ENCODE results near the gene HIP1R. TPM values are rescaled to one million over a fixed set of nuclear protein-coding genes. Genes with fewer than 3 reads are reported as not detected.

The HIP1R gene
- total RNA-seq, 1 donor from 2014 or later, result 30.2 TPM

DNA sequence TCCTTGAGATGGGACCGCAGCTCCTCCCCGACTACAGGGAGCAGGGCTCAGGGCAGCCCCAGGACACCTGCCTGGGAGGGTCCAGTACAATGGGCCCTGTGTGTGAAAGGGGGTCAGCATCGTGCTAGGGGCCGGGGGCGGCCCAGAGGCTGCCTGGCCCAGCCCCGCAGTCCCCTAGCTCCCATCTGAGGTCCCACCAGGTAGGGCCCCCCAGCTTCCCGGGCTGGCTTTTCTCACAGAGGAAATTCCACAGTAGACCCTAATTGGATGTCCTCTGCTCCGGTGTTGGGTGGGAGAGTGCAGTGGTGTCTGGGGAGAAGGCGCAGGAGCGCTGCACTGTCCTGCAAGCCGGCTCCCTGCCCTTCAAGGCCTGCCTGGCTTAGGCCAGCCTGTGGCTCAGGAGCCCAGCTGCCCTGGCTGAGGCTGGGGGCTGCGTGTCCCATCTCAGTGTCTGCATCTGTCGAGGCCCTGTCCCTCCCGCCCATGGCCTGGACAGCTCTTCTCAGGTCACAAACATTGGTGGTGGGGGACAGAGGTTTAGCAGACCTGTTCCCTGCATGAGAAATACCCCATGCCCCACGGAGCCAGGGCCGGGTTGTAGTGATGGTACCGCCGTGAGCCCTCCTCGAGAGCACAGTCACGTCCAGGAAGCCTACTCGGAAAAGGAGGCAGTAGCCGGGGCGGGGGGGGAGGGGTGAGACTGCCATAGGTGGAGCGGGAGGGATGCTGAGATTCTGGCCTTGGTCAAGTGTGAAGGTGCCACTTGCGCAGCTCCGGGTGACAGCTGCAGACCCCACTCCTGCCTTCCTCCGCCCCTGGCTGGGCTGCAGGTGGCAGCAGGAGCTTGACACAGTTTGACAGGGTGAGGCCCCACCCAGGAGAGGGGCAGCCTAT, 11.6 kb downstream of the HIP1R start:
- DNase-seq (ENCODE audit: low spot score), result no peak

DNA sequence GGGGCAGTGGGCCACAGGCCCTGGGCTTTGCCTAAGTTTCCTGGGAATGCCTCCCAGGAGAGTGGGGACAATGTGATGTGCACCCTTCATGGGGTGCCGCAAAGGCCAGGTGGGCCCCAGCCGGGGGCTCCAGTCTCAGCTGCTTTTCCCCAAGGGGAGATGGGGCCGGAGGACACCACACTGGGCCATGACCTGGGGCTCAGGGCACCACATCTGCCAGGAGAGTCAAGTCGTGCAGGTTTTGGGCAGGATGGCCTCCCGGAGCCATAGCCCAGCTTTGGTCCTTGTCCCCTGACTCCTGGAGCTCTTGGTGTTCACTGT, 12.2 kb downstream of the HIP1R start:
- DNase-seq (ENCODE audit: low spot score), result no peak

DNA sequence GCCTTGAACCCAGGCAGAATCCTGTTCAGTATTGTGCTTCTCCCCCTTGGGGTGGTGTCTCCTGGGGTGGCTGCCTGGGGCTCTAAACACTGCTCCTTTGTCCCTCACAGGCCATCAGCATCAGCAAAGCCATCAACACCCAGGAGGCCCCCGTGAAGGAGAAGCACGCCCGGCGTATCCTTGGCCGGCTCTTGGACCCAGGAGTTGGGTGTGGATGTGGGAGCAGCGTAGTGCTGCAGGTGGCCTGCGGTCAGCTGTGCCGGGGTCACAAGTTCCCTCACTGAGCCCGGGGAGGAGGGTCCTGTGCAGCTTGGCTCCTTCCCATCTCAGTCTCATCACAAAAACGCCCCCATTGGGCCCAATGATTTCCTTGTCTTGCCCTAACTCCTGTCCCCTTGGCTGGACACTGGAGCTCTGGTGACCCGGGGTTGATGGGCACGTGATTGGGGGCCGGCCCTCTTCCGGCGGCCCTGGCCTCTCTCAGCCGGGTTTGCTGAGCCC, 12.7 kb downstream of the HIP1R start:
- DNase-seq (ENCODE audit: low spot score), result no peak

DNA sequence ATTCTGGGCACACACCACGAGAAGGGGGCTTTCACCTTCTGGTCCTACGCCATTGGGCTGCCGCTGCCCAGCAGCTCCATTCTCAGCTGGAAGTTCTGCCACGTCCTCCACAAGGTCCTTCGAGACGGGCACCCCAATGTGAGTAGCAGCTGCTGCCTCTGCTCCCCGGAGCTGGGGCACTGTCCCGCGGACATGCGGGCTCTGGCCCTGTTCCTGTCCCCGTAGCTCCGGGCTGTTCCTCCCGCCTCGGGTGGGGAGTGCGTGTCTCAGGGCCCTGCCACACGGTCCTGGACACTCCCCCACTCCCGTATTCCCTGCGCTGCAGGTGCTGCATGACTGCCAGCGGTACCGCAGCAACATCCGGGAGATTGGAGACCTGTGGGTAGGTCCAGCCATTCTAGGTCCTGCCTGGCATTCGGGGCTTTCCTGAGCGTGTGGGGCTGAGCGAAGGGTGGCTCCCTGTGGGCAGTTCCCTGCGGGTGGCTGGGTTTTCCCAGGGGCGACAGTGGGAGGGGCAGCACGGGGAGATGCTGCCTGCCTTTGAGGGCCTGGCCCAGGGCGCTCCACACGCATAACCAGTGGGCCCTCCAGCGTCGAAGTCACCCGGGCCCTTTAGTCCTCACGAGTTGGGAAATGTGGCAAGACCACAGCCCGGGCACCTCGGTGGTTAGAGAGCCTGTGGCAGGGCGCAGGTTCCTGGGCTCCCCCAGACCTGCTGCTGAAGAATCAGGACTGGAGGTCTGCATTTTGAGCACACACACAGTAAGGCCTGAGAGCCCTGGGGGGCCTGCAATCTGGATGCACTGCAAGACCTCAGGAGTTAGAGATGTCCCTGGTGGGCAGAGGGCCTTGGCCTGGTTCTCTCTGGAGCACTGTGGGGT, 13.5 kb downstream of the HIP1R start:
- no peak for DNase-seq (ENCODE audit: low spot score)

DNA sequence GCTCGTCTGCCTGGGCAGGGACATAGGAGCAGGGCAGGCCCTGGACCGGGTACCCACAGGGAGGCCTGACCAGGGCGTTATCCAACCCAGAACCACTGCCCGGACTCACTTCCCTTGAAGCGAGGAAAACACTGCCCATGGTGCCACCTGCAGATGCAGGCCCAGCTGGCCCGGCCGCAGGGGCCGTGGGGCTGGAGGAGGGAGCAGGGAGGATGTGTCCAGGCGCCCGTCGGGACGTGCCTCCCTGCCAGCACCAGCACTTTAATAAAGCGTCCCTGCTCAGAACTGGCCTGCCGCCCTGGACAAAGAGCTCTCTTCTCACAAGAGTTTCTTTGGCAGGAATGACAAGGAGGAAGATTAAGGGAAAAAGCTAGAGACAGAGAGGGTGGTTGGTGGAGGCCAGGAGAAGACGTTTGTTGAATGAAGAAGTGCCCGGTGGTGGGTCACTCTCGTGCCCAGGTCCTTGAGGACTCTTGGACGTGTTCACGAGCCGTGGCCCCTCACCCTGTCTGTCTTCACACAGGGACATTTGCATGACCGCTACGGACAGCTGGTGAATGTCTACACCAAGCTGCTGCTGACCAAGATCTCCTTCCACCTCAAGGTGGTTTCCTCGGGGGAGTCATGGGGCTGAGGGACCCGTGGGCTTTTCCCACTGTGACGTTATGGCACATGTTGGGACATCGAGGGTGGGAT, 14.2 kb downstream of the HIP1R start:
- no peak for DNase-seq (ENCODE audit: low spot score)

DNA sequence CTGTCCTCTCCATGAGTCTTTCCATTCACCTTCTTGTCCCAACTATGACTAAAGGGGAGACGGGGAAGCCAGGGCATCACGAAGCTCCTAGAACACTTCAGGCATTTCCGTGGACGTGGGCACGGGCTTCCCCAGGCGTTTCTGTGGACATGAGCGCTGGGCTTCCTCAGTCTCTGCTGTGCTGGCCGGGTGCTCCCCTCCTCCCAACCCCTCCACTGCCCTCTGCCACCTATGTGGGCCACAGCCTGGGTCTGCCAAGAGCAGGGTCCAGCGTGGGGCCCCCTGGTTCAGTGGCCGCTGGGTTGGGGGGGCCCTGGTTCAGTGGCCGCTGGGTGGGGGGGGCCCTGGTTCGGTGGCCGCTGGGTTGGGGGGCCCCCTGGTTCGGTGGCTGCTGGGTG, 14.8 kb downstream of the HIP1R start:
- no peak for DNase-seq (ENCODE audit: low spot score)

DNA sequence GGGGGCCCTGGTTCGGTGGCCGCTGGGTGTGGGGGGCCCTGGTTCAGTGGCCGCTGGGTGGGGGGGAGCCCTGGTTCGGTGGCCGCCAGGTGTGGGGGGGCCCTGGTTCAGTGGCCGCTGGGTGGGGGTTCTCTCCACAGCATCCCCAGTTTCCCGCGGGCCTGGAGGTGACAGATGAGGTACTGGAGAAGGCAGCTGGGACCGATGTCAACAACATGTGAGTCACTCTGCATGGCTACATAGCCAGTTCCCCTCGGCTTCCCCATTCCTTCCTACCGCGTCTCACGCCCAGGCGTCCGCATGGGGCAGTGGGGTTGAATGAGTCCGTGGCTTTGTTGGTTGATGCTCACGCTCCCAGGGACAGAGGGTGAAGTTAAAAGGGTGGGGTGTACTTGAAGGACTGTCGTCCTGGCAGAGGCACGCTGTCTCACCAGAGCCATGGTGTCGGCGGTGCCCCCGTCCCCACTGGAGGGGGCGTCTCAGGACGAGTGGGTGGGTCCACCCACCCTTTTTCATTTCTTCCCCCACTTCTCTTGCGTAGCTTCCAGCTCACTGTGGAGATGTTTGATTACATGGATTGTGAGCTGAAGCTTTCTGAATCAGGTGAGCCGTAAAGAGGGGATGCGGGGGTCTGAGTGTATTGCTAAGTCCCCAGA, 15.6 kb downstream of the HIP1R start:
- no peak for DNase-seq (ENCODE audit: low spot score)

DNA sequence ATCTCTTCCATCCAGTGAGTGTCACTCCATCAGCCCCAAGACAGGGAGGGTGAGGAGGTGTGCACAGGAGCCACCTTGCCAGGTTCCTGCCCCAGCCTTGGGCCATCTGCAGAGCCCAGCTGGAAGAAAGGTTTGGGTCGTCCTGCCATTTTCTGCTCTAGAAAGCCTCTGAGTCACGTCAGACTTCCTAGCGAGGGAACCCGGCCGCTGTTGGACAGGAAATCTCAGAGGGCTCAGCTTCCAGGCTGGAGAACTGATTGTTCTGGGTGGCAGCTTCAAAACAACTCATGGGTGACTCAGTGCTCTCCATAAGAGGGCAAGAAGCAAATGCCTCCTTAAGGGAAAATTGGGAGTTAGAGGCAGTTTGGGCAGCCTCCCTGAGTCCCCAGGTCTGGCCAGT, 16.6 kb downstream of the HIP1R start:
- no peak for DNase-seq (ENCODE audit: low spot score)

DNA sequence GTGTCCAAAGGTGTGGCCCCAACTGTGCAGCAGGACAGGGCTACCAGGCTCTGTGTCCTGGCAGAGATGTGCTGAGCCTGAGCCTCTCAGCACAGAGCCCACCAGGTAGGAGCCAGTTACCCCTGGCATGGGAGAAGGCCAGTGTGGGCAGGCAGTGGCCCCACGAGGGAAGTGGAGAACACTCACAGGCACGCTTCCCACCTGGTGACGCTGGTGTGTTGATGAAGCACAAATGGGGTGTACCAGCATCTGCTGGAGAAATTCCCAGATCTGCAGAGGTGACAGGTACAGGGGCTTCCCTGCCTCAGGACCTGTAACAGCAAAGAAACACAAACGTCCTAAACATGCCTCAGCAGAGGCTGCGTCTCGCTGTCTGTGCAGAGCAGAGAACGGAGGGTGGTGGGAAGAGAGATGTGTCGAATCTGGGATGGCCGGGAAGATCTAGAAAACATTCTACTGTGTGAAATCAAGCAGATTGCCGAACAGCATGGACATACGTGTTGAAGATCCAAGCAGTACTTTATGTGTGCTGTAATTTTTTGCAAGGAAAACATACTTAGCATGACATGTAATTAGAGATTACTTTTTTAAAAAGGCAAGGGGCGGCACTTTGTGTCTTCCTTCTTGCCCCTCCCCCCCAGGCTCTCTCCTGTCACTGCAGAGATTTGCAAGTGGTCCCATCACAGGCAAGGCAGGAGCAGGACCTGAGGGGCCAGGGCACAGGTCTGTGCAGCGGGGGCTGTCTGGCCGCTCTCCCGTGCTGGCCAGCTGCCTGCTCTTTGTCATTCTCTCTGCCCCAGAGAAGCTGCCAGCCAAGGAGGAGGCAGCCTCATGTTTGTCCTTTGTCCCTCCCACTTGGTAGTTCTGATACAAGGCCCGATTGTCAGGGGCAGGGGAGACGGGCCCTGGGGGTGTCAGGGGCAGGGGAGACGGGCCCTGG, 17.3 kb downstream of the HIP1R start:
- no peak for DNase-seq (ENCODE audit: low spot score)

DNA sequence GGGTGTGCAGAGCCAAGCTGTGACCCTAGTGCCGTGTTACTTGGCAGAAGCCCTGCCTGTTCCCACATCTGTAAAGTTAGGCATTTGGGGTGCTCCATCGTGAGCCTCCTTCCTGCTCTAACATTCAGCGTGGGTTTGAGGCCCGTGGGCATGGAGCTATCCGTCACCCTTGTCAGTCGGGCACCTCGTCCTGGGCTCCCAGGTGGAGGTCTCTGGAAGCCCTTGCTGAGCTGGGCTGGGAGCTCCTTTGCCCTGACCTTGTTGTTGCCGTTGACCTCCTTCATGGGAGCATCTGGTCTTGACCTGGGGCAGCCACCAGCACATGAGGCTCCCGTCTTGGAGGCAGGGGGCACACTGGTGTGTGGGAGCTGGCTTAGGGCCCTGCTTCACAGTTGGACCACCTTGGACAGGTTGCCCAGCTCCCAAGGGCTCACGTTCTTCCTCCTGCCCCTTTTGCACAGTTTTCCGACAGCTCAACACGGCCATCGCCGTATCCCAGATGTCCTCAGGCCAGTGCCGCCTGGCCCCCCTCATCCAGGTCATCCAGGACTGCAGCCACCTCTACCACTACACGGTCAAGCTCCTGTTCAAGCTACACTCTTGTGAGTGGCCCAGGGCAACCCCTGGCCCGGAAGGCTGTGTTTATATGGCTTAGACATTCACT, 18.5 kb downstream of the HIP1R start:
- no peak for DNase-seq (ENCODE audit: low spot score)

DNA sequence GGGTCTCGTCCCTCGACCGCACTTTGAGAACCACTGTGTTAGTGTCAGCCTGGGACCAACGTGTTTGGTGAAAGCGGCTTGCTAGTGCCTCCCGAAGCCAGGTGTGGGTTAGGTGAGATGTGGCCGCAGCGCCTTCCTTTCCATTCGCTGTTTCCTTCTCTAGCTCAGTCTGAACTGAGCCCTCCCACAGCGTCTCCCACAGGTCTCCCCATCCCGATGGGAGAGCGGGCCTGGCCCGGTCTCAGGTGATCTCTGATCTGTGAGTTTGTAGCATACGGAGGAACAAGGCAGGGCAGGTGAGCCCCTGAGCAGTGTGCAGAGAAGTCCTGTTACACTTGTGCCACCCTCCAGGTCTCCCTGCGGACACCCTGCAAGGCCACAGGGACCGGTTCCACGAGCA, 19.3 kb downstream of the HIP1R start:
- DNase-seq (ENCODE audit: low spot score), result no peak

DNA sequence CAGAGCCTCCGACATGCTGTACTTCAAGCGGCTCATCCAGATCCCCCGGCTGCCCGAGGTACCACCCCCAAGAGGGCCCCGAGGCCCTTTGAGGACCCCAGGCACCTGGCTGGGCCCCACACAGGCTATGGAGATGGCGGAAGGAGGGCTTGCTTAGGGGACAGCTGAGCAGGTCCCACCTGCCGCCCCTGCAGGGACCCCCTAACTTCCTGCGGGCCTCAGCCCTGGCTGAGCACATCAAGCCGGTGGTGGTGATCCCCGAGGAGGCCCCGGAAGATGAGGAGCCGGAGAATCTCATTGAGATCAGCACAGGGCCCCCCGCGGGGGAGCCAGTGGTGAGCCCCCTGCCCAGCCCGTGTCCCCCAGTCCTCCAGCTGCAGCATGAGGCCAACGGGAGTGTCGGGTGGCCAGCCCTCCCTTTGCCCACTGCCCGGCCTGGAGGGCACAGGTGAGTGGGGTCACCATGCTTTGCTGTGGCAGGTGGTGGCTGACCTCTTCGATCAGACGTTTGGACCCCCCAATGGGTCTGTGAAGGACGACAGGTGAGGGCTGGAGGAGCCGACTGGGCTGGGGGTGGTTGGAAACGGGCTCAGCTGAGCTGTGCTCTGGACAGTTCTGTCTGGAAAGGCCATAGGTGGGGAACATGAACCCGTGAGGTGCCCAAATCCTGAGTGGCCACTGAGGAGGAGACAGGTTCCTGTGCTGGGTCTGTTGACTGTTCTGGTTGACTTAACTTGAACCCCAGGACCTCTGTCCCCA, 20.0 kb downstream of the HIP1R start:
- DNase-seq (ENCODE audit: low spot score), result no peak

DNA sequence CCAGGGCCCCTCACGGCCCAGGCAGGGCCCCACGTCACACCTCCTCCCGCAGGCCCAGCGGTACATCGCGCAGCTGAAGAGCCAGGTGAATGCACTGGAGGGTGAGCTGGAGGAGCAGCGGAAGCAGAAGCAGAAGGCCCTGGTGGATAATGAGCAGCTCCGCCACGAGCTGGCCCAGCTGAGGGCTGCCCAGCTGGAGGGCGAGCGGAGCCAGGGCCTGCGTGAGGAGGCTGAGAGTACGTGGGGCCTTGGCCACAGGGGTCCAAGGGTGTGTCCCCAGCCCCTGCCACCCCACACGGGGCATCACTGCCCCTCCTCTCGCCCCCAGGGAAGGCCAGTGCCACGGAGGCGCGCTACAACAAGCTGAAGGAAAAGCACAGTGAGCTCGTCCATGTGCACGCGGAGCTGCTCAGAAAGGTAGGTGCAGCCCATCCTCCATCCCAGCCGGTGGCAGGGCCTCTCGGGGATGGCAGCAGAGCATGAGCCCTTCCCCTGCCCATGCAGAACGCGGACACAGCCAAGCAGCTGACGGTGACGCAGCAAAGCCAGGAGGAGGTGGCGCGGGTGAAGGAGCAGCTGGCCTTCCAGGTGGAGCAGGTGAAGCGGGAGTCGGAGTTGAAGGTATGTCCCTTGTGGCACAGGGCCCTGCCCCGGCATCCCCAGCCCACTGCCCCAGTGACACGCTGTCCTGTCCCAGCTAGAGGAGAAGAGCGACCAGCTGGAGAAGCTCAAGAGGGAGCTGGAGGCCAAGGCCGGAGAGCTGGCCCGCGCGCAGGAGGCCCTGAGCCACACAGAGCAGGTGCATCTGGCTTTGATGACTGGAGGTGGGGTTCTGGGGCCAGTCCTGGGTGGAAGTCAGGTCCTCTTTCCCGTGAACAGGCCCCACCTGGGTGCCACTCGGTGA, 20.9 kb downstream of the HIP1R start:
- DNase-seq (ENCODE audit: low spot score), result no peak

DNA sequence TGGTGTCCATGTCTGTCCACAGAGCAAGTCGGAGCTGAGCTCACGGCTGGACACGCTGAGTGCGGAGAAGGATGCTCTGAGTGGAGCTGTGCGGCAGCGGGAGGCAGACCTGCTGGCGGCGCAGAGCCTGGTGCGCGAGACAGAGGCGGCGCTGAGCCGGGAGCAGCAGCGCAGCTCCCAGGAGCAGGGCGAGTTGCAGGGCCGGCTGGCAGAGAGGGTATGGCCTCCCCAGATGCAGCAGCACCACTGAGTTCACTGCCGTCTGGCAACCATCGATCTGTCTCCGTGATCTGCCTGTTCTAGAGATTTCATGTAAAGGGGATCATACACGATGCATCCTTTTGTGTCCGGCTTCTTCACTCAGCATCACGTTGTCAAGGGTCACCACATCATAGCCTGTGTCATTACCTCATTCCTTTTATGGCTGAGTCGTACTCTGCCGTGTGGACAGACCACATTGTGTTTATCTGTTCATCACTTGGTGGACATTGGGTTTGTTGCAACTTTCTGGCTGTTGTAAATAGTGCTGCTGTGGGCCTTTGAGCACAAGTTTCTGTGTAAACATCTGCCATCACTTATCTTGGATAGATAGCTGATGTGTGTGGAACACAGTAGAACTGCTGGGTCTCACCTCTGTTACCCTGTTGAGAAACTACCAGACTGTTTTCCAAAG, 21.9 kb downstream of the HIP1R start:
- no peak for DNase-seq (ENCODE audit: low spot score)

DNA sequence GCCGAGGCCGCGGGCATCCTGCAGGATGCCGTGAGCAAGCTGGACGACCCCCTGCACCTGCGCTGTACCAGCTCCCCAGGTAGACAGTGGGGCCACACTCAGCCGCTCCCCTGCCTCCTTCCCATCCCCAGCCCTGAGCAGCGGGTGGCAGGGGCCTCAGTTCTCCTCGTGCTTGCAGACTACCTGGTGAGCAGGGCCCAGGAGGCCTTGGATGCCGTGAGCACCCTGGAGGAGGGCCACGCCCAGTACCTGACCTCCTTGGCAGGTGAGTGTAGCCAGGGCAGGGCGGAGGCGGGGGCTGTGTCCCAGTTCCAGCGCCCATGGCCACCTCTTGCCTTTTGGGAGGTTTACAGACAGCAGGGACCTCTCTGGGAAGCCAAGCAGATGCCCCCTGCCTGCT, 22.9 kb downstream of the HIP1R start:
- DNase-seq (ENCODE audit: low spot score), result no peak

DNA sequence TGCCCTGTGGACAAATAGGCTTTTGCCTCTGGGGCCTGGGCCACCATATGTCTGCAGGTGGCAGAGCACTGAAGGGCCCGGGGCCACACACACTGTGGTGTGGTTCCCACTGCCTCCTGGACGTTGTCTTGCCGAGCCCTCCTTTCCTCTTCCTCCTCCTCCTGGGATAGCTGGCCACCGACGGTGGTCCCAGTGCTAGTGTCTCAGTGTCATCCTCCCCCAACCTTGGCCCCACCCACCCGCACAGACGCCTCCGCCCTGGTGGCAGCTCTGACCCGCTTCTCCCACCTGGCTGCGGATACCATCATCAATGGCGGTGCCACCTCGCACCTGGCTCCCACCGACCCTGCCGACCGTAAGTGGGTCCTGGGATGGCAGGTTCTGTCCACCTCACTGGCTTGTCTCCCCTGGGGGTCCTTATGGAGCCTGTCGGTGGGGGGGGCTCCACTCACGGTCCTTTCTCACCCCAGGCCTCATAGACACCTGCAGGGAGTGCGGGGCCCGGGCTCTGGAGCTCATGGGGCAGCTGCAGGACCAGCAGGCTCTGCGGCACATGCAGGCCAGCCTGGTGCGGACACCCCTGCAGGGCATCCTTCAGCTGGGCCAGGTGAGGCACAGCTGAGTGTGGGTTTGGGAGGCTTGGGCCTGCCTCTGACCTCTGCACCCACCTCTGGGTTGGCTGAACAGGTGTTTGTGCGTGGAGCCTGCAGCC, 23.5 kb downstream of the HIP1R start:
- no peak for DNase-seq (ENCODE audit: low spot score)
